H1 (cell line): Measurements from ENCODE around the gene SHCBP1L. TPM values are rescaled to one million over a fixed set of nuclear protein-coding genes. Genes with fewer than 3 reads are reported as not detected.

ENCODE experiments used
- CBX8 ChIP-seq: fragments of 300-800, 300-1000 bp; sonication (generic); IDR thresholded peaks from 2 replicates; pipeline ENCODE4 v1.7.1; 2016; ENCODE audit warnings: low read depth, low read length, borderline replicate concordance
- CREB1 ChIP-seq: IDR thresholded peaks from 2 replicates; pipeline ENCODE4 v1.6.1; 2012; ENCODE audit warnings: inconsistent platforms
- JUND ChIP-seq: IDR thresholded peaks from 2 replicates; pipeline ENCODE4 v1.6.1; 2011; ENCODE audit warnings: mild to moderate bottlenecking, improper control_type of control experiment, low read length
- SIN3A ChIP-seq, 2 experiments: IDR thresholded peaks in 1 of 2; conservative IDR thresholded peaks in 1 of 2; 2 replicates each; pipeline ENCODE4 v1.6.1; 2011 to 2012; ENCODE audit warnings: low read length in 2 of 2, improper control_type of control experiment in 1 of 2, low read depth in 1 of 2, mild to moderate bottlenecking in 1 of 2
- polyA plus RNA-seq, 7 experiments: library from polyadenylated mRNA; depleted of rRNA in 3 of 7; stranded (reverse) in 5 of 7; unstranded in 2 of 7; fragments of >200 nt in 5 of 7; fragments of 200-250 nt in 2 of 7; gene quantifications; 1 replicate in 5 of 7; 2 replicates in 1 of 7; 4 replicates in 1 of 7; pipeline versions ENCODE4 v1.2.1 to v1.2.3, GENCODE V29; 2011 to 2013; ENCODE audit warnings: missing spikeins in 2 of 7, mixed read lengths in 2 of 7
- total RNA-seq: library from RNA; stranded (reverse); fragmentation: NEBNext Ultra II Directional; extraction: Animal tissue kit (Norgen Biotek cat#: 25700); gene quantifications from 2 replicates; pipeline ENCODE4 v1.2.1, GENCODE V29; 2021

Gene SHCBP1L
- total and polyA plus RNA-seq, 2 of the 8 experiments (the other 6 are each of a cell fraction or from before 2014, with no cell fraction given) = not detected

DNA sequence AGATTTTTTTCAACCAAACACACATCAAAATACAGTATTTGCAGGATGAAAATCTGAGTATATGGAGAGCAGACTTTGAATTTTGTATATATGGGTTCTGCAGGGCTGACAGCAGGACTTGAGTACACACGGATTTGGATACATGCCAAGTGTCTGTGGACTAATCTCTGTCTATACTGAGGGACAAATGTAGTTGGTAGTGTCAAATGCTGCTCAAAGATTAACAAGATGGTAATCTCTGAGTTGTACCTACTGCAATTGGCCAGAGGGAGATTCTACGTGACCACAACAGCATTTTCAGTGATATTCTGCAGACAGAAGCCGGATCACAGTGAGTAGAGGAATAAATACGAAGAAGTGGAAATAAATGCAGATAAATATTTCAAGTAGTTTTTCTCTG is 43.4 kb downstream of the SHCBP1L start (continued):
- TF ChIP-seq JUND (no peak), CBX8 (no peak), SIN3A (conservative IDR thresholded peaks at IDR 0.05 in 1 of 2, IDR thresholded peaks at IDR 0.05 in 1 of 2; ENCODE audit: low read depth in 1 of 2, low read length in 2 of 2) (no peak), CREB1 (no peak)
